Activated CD8-positive, alpha-beta memory T cell treated with anti-CD3 and anti-CD28 coated beads for 48 hours (primary cell): ENCODE results near the gene HS3ST4.
"Not testable (repeated sequence)": the region's sequence is repeated elsewhere in the genome, so short reads cannot be mapped to it uniquely, and the experiment has no call there.

Source experiments
- DNase-seq, 3 experiments: peaks; one replicate each; pipeline ENCODE4 v3.0.0-alpha.2; 2020; ENCODE audit warnings: low read depth in 2 of 3, low spot score in 2 of 3

HS3ST4 gene

GRCh38 chr16:26078716-26079355 is 387.1 kb downstream of the HS3ST4 start:
- no peak for DNase-seq

GRCh38 chr16:26087091-26087490 is 395.3 kb downstream of the HS3ST4 start:
- no peak for DNase-seq

- no peak for DNase-seq
These were observed 399.8 kb downstream of the HS3ST4 start for GRCh38 chr16:26091511-26091910.

- not testable (repeated sequence) for DNase-seq
These were observed 406.4 kb downstream of the HS3ST4 start for GRCh38 chr16:26098206-26098605.

GRCh38 chr16:26102369-26102768 is 410.6 kb downstream of the HS3ST4 start:
- DNase-seq, result no peak

GRCh38 chr16:26108836-26109505 is 417.2 kb downstream of the HS3ST4 start:
- DNase-seq, result no peak

- no peak for DNase-seq
These were observed 420.1 kb downstream of the HS3ST4 start for GRCh38 chr16:26111900-26112299.

- no peak for DNase-seq
These were observed 426.8 kb downstream of the HS3ST4 start for GRCh38 chr16:26118575-26118974.

GRCh38 chr16:26120729-26121128 is 429.0 kb downstream of the HS3ST4 start:
- no peak for DNase-seq

- no peak for DNase-seq
These were observed 436.5 kb downstream of the HS3ST4 start for GRCh38 chr16:26128296-26128695.

GRCh38 chr16:26129997-26130396 is 438.2 kb downstream of the HS3ST4 start:
- DNase-seq, result no peak

- DNase-seq, result no peak
These were observed 441.8 kb downstream of the HS3ST4 start for GRCh38 chr16:26133416-26134093.

GRCh38 chr16:26134588-26134987 is 442.8 kb downstream of the HS3ST4 start:
- DNase-seq, result no peak

- DNase-seq, result no peak
These were observed 446.2 kb downstream of the HS3ST4 start for GRCh38 chr16:26137956-26138355.

GRCh38 chr16:26139091-26139490 is 447.3 kb downstream of the HS3ST4 start:
- no peak for DNase-seq

GRCh38 chr16:26139884-26140283 is 448.1 kb downstream of the HS3ST4 start:
- no peak for DNase-seq

- DNase-seq, result no peak
These were observed 457.8 kb downstream of the HS3ST4 start for GRCh38 chr16:26149364-26150190.

GRCh38 chr16:26155221-26155620 is 463.5 kb downstream of the HS3ST4 start:
- DNase-seq, result no peak

- no peak for DNase-seq
These were observed 465.6 kb downstream of the HS3ST4 start for GRCh38 chr16:26157319-26157718.

- no peak for DNase-seq
These were observed 466.5 kb downstream of the HS3ST4 start for GRCh38 chr16:26158142-26158759.
